ENCODE data around the gene LRRC4C. TPM values are rescaled to one million over a fixed set of nuclear protein-coding genes. Genes with fewer than 3 reads are reported as not detected.

The LRRC4C gene
- total RNA-seq, 1 donor from 2014 or later, result not detected

DNA sequence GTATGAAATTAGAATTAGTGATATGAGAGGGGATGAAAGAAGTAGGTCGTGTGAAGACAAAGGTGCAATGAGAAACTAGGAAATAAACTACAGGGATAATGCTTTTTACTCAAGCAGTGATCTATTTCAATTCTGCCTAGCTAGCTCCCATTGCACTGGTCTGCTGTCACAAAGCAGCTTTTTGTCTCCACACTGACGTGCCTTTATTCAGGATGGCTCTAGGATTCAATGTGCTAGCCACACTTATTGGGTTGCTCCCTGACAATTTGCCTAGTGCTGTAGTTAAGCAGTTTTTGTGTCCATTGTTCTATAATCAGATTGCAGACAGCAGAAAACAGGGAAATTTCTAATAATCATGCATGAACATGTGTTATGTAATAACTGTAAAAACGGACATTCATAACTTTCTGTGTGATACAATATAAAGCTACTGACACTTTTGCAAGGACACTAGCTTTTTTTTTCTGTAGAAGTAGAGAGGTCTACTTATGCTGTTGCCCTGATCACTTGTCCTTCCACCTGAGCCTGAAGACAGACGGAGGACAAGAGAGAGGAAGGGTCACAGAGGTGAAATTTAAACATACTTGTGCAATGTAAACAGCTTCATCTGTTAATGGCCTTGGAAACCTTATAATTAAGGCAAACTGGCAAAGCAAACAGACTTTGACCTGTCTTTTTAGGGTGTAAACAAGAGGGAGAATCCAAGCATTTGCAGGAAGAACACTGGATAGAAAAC is 269.6 kb downstream of the LRRC4C start:
- intact Hi-C loops (cut with micrococcal nuclease), result no loop called here
- no peak for DNase-seq (ENCODE audit: low spot score)
- H3K4me1 Mint-ChIP-seq (ENCODE audit: low read depth), result no peaks in the 10 kb centered on the region
- H3K27ac Mint-ChIP-seq, result no peak overlapping the region
- no peak overlapping the region for H3K4me3 Mint-ChIP-seq
- H3K9me3 Mint-ChIP-seq, result peaks cover 26% of the 10 kb centered on the region
- no peaks in the 10 kb centered on the region for H3K36me3 Mint-ChIP-seq (ENCODE audit: low read depth)
- no peaks in the 10 kb centered on the region for H3K27me3 Mint-ChIP-seq (ENCODE audit: insufficient read depth)

DNA sequence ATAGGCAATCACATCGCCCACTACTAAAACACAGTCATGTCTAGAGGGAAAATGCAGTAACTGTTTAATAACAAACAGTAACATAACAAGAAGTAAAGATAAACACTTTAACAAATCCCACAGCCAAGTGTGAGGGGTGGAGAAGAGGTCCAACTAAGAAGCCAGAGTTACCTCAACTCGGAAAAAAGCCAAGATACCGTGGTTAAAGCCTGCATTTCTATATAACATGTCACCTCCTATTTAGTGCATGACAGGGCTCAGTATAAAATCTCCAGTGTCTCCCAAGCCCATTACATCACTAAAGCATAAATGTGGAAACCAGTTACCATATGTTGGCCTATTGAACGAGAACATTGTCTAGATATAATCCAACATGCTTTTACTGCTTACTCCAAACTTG is 281.7 kb downstream of the LRRC4C start:
- no peak overlapping the region for H3K4me3 Mint-ChIP-seq
- intact Hi-C loops (cut with micrococcal nuclease), result no loop called here
- DNase-seq (ENCODE audit: low spot score), result no peak
- no peaks in the 10 kb centered on the region for H3K4me1 Mint-ChIP-seq (ENCODE audit: low read depth)
- H3K27ac Mint-ChIP-seq, result no peak overlapping the region
- no peaks in the 10 kb centered on the region for H3K36me3 Mint-ChIP-seq (ENCODE audit: low read depth)
- H3K27me3 Mint-ChIP-seq (ENCODE audit: insufficient read depth), result no peaks in the 10 kb centered on the region
- peaks cover 19% of the 10 kb centered on the region for H3K9me3 Mint-ChIP-seq

DNA sequence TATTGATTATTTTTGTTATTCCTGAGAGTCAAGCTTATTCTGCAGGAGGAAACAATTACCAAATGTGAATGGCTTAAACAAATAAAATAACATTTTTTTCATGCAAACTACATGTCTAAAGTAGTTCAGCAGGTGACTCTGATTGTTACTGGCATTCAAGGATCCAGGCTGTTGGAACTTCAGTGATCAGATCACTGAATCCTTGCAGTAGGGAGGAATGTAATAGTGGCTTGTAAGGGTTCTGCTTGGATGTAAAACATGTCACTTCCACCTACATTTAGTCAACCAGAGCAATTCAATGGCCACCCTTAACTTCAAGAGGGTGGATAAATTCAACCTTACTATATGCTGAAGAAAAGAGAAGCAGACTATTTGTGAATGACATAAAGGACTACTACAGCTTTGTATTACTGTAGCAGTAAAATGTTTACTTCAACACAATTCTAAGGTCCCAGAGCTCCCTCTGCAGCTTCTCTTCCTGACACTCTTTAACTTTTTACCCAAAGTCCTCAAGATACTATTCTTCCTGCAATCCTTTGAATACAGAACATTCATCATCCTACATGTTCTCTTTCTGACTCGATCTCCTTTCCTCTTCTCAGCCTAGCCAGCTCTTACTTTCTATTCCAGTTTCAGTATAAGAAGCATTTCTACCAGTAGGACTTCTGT is 284.0 kb downstream of the LRRC4C start:
- no peak overlapping the region for H3K4me3 Mint-ChIP-seq
- H3K9me3 Mint-ChIP-seq, result peaks cover 24% of the 10 kb centered on the region
- no peaks in the 10 kb centered on the region for H3K27me3 Mint-ChIP-seq (ENCODE audit: insufficient read depth)
- H3K27ac Mint-ChIP-seq, result no peak overlapping the region
- H3K4me1 Mint-ChIP-seq (ENCODE audit: low read depth), result no peaks in the 10 kb centered on the region
- intact Hi-C loops (cut with micrococcal nuclease), result no loop called here
- H3K36me3 Mint-ChIP-seq (ENCODE audit: low read depth), result no peaks in the 10 kb centered on the region
- no peak for DNase-seq (ENCODE audit: low spot score)

DNA sequence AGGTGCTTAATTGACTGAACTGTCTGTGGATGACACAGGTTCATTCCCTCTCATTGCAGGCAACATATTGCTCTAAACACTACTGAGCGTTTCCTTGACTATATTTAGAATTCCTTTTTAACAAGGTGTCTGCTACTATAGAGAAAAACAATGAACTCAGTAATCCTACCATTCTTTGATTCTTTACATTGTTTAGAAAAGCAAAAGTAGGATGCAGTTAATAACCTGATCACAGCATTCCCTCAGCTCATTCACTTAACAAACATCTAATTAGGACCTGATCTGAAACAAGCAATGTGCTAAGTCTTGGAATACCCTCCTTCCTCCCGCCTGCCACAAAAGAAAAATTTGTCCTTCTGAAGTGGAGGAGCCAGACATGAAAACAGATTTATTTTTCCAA is 313.1 kb downstream of the LRRC4C start:
- Mint-ChIP-seq H3K27me3 (ENCODE audit: insufficient read depth) (no peaks in the 10 kb centered on the region), H3K9me3 (peaks cover 24% of the 10 kb centered on the region), H3K4me3 (no peak overlapping the region), H3K4me1 (ENCODE audit: low read depth) (no peaks in the 10 kb centered on the region), H3K36me3 (ENCODE audit: low read depth) (no peaks in the 10 kb centered on the region), H3K27ac (no peak overlapping the region)
- no peak for DNase-seq (ENCODE audit: low spot score)
- intact Hi-C loops (cut with micrococcal nuclease), result no loop called here

DNA sequence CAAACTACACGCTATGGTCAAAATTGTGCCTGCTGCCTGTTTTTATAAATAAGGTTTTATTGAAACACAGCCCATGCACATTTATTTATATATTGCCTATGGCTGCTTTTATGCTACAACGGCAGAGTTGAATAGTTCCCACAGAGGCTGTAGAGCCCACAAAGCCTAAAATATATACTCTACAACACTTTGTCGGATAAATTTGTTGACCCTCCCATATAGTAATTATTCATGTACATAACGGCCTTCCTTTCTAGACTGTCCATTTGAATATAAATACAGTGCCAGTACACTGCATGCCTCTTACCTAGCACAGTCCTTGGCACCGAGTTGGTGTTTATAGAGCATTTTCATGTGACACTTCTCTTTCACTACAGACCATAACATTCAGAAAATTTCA is 314.0 kb downstream of the LRRC4C start:
- no peaks in the 10 kb centered on the region for H3K36me3 Mint-ChIP-seq (ENCODE audit: low read depth)
- H3K4me3 Mint-ChIP-seq, result no peak overlapping the region
- H3K4me1 Mint-ChIP-seq (ENCODE audit: low read depth), result no peaks in the 10 kb centered on the region
- DNase-seq (ENCODE audit: low spot score), result no peak
- no peak overlapping the region for H3K27ac Mint-ChIP-seq
- H3K9me3 Mint-ChIP-seq, result peaks cover 20% of the 10 kb centered on the region
- H3K27me3 Mint-ChIP-seq (ENCODE audit: insufficient read depth), result no peaks in the 10 kb centered on the region
- intact Hi-C loops (cut with micrococcal nuclease), result no loop called here

DNA sequence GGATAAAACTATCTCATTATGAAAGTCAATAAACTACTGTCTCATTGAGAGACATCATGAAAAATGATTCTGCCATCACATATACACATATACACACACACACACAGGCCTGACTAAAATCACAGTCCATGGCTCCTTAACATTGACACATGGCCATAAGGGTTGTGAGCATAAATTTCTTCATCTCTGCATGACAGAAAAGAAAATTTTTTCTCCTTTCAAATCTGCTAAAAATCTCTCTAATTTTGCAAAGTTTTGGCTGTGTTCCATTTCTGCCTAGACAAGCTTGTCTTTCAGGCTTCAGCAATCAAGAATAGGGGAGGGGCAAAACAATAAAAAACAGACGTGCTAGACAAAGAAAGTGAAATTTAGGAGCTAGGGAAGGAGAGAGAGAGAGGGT is 324.5 kb downstream of the LRRC4C start:
- Mint-ChIP-seq H3K9me3 (peaks cover 15% of the 10 kb centered on the region), H3K27ac (no peak overlapping the region), H3K4me3 (no peak overlapping the region), H3K4me1 (ENCODE audit: low read depth) (no peaks in the 10 kb centered on the region), H3K36me3 (ENCODE audit: low read depth) (no peaks in the 10 kb centered on the region), H3K27me3 (ENCODE audit: insufficient read depth) (no peaks in the 10 kb centered on the region)
- DNase-seq (ENCODE audit: low spot score), result no peak
- intact Hi-C loops (cut with micrococcal nuclease), result no loop called here

DNA sequence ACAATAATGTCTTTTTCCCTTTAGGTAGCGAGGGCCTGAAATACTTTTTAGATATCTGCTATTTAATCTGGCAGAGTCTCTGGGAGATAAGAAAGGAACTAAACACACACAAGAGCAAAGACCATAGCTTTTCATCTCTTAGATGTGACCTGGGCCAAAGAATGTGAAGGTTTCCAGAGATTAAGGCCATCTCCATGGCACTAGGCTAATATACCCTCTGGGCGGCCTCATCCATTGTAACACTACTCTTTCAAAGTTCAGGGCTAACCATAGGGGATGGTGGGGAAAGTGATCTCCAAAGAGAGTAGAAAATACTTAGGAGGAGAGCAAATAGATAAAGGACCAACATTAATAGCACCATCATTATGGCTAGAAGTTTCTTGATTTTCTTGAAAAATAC is 326.4 kb downstream of the LRRC4C start:
- Mint-ChIP-seq H3K36me3 (ENCODE audit: low read depth) (no peaks in the 10 kb centered on the region), H3K4me3 (no peak overlapping the region), H3K9me3 (peaks cover 17% of the 10 kb centered on the region), H3K27me3 (ENCODE audit: insufficient read depth) (no peaks in the 10 kb centered on the region), H3K4me1 (ENCODE audit: low read depth) (no peaks in the 10 kb centered on the region), H3K27ac (no peak overlapping the region)
- intact Hi-C loops (cut with micrococcal nuclease), result no loop called here
- no peak for DNase-seq (ENCODE audit: low spot score)

DNA sequence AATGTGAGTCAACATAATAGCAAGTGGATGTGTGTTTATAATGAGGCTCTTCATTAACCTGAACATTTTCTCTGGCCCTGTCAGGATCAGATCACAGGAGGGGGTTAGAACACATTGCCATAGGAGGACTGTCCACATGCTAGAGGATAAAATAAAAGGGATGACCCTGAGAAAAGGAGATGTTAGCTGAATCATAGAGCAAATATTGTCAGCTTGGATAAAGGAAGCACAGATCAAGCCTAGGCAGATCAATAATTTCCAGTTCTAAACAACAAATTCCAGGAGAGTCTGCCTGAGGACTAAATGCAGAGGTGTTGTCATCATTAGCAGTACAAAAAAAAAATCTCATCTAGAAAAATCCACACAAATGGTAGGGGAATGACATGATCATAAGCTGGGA is 337.9 kb downstream of the LRRC4C start:
- intact Hi-C loops (cut with micrococcal nuclease), result no loop called here
- no peaks in the 10 kb centered on the region for H3K4me1 Mint-ChIP-seq (ENCODE audit: low read depth)

DNA sequence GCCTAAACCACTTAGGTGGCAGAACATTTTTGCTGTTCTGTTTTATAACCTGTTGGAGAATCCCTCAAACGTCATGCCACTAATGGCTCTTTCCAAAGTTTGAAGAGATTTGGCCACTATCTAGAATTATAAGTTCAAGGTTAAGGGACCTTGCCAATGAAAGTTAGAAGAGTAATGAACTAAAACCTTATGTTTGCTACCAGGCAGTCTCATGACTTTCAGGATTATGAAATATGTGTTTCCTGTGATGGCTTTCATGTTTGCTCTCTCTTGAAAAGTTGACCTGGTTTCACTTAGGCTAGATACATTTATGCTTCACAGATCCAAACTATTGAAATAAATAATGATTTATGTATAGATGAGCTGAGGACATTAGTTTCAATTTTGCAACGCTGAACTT is 340.0 kb downstream of the LRRC4C start:
- no peak for DNase-seq (ENCODE audit: low spot score)
- intact Hi-C loops (cut with micrococcal nuclease), result no loop called here
- Mint-ChIP-seq H3K27me3 (ENCODE audit: insufficient read depth) (no peaks in the 10 kb centered on the region), H3K9me3 (peaks cover 4% of the 10 kb centered on the region), H3K36me3 (ENCODE audit: low read depth) (no peaks in the 10 kb centered on the region), H3K4me1 (ENCODE audit: low read depth) (no peaks in the 10 kb centered on the region), H3K4me3 (no peak overlapping the region), H3K27ac (no peak overlapping the region)

More for the DNA sequence above, 337.9 kb downstream of the LRRC4C start:
- H3K9me3 Mint-ChIP-seq, result peaks cover 7% of the 10 kb centered on the region
- H3K4me3 Mint-ChIP-seq, result no peak overlapping the region
- no peaks in the 10 kb centered on the region for H3K36me3 Mint-ChIP-seq (ENCODE audit: low read depth)
- no peak for DNase-seq (ENCODE audit: low spot score)
- H3K27me3 Mint-ChIP-seq (ENCODE audit: insufficient read depth), result no peaks in the 10 kb centered on the region
- H3K27ac Mint-ChIP-seq, result no peak overlapping the region

DNA sequence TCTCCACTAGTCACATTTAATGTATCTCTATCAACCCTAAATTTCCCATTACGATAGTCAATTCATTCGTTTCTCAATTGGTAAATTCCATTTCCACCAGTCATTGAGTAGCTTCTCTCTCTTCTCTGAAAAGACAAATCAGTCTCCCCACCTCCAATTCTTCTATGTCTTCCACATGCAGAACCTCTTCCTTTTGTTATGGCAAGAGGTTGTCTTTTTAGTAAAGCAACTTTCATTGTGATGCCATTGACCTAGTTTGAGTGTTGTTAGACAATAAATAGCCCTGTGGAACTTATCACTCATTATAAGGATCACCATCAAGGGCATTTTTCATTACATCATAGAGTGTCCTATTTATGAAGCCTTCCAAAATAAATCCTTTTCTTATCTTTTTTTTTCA is 340.9 kb downstream of the LRRC4C start:
- DNase-seq (ENCODE audit: low spot score), result no peak
- intact Hi-C loops (cut with micrococcal nuclease), result no loop called here
- Mint-ChIP-seq H3K27ac (no peak overlapping the region), H3K4me1 (ENCODE audit: low read depth) (no peaks in the 10 kb centered on the region), H3K4me3 (no peak overlapping the region), H3K9me3 (peaks cover 4% of the 10 kb centered on the region), H3K36me3 (ENCODE audit: low read depth) (no peaks in the 10 kb centered on the region), H3K27me3 (ENCODE audit: insufficient read depth) (no peaks in the 10 kb centered on the region)

DNA sequence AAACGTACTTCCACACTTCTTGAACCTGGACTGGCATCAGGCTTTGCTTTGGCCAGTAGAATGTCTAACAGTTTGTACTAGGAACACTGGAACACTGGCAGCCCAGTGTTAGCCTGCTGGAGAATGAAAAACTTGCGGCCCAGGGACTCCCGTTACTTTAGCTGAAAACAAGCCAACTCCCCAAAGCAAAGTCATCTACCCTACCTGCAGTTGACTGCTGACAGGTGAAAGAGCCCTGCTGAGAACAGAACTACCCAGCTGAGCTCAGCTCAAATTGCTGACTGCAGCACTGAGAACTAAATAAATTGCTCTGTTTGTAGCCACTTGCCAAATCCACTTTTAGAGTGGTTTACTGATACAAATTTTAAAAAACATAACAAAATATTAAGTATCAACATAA is 342.5 kb downstream of the LRRC4C start:
- Mint-ChIP-seq H3K36me3 (ENCODE audit: low read depth) (no peaks in the 10 kb centered on the region), H3K4me1 (ENCODE audit: low read depth) (no peaks in the 10 kb centered on the region), H3K4me3 (no peak overlapping the region), H3K27me3 (ENCODE audit: insufficient read depth) (no peaks in the 10 kb centered on the region), H3K9me3 (peaks cover 8% of the 10 kb centered on the region), H3K27ac (no peak overlapping the region)
- intact Hi-C loops (cut with micrococcal nuclease), result no loop called here
- no peak for DNase-seq (ENCODE audit: low spot score)

DNA sequence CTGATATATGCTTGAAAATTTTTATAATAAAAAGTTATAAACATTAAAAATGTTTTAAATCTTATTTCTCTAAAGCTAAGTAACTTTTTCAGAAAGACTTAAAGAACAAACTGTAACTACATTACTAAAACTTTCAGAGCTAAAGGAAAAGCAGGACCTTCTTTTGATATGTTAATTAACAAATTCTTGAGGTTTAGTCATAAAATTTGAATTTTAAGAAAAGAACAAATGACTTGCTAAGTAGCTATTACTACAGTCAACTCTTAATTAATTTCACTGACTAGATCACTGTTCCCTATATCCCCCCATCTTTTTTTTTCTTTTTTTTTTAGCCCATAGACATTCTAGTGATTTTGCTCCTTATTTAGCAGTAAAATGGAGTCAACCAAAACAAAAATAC is 344.4 kb downstream of the LRRC4C start:
- no peak for DNase-seq (ENCODE audit: low spot score)
- H3K27me3 Mint-ChIP-seq (ENCODE audit: insufficient read depth), result no peaks in the 10 kb centered on the region
- no peak overlapping the region for H3K27ac Mint-ChIP-seq
- intact Hi-C loops (cut with micrococcal nuclease), result no loop called here
- H3K9me3 Mint-ChIP-seq, result peaks cover 14% of the 10 kb centered on the region
- H3K4me3 Mint-ChIP-seq, result no peak overlapping the region
- no peaks in the 10 kb centered on the region for H3K4me1 Mint-ChIP-seq (ENCODE audit: low read depth)
- no peaks in the 10 kb centered on the region for H3K36me3 Mint-ChIP-seq (ENCODE audit: low read depth)

DNA sequence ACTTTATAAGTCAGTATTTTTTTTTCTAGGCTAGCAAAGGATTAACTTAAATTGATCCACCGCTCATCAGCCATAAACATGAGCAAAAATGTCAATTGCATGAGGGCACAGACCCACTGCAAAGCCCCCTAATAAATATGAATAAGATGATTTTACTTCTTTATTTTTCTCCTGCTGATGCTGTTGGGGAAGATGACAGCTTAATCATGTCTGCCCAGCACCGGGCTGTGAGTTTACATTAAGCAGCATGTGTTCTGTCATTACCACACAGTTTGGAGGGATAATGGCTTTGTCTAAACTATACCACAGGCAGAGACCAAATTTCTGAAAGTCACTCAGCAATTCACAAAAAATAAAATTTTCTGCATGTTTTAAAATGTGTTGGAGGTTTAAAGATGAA is 346.3 kb downstream of the LRRC4C start:
- Mint-ChIP-seq H3K4me1 (ENCODE audit: low read depth) (no peaks in the 10 kb centered on the region), H3K4me3 (no peak overlapping the region), H3K27me3 (ENCODE audit: insufficient read depth) (no peaks in the 10 kb centered on the region), H3K36me3 (ENCODE audit: low read depth) (no peaks in the 10 kb centered on the region), H3K9me3 (peaks cover 10% of the 10 kb centered on the region), H3K27ac (no peak overlapping the region)
- intact Hi-C loops (cut with micrococcal nuclease), result no loop called here
- no peak for DNase-seq (ENCODE audit: low spot score)
